ENCODE results near the gene FICD.
"Not testable (repeated sequence)": the region's sequence is repeated elsewhere in the genome, so short reads cannot be mapped to it uniquely, and the experiment has no call there.

The FICD gene

GRCh38 chr12:108514973-108515814 is at the start of gene FICD:
FICD (plus strand) TSS chr12:108515277; CDS start chr12:108516973, 1,696 bp downstream.
- DNase-seq = peak; percentile 99

GRCh38 chr12:108465417-108465816 is 49.7 kb upstream of the FICD start:
- no peak for DNase-seq

GRCh38 chr12:108468196-108468968 is 46.7 kb upstream of the FICD start:
- DNase-seq = peak; percentile 58

GRCh38 chr12:108473400-108474055 is 41.5 kb upstream of the FICD start:
- DNase-seq = no peak

- no peak for DNase-seq
These were observed 39.7 kb upstream of the FICD start for GRCh38 chr12:108475396-108475795.

- DNase-seq = no peak
These were observed 37.8 kb upstream of the FICD start for GRCh38 chr12:108477055-108477880.

GRCh38 chr12:108477881-108478259 is 37.2 kb upstream of the FICD start:
- DNase-seq = no peak

- DNase-seq = no peak
These were observed 36.4 kb upstream of the FICD start for GRCh38 chr12:108478611-108479206.

- no peak for DNase-seq
These were observed 35.6 kb upstream of the FICD start for GRCh38 chr12:108479364-108480070.

- DNase-seq = no peak
These were observed 32.3 kb upstream of the FICD start for GRCh38 chr12:108482717-108483212.

GRCh38 chr12:108483213-108484059 is 31.6 kb upstream of the FICD start:
- DNase-seq = no peak

GRCh38 chr12:108484431-108484830 is 30.6 kb upstream of the FICD start:
- DNase-seq = no peak

- DNase-seq = no peak
These were observed 30.2 kb upstream of the FICD start for GRCh38 chr12:108484845-108485244.

GRCh38 chr12:108485371-108485770 is 29.7 kb upstream of the FICD start:
- not testable (repeated sequence) for DNase-seq

- not testable (repeated sequence) for DNase-seq
These were observed 28.0 kb upstream of the FICD start for GRCh38 chr12:108487029-108487428.

- DNase-seq = no peak
These were observed 23.8 kb upstream of the FICD start for GRCh38 chr12:108491256-108491655.

- peak; percentile 62 for DNase-seq
These were observed 20.0 kb upstream of the FICD start for GRCh38 chr12:108495054-108495453.

- DNase-seq = no peak
These were observed 19.1 kb upstream of the FICD start for GRCh38 chr12:108495823-108496579.

- DNase-seq = no peak
These were observed 16.9 kb upstream of the FICD start for GRCh38 chr12:108498136-108498535.

- no peak for DNase-seq
These were observed 12.2 kb upstream of the FICD start for GRCh38 chr12:108502922-108503321.
